NCI-H2227 (cell line): ENCODE results near the gene COPRS.
"Not testable (repeated sequence)": the region's sequence is repeated elsewhere in the genome, so short reads cannot be mapped to it uniquely, and the experiment has no call there.

Source experiments
- DNase-seq: peaks from one replicate; lab custom pipeline; 2025; ENCODE audit not compliant: unreplicated experiment; lab: John Stamatoyannopoulos, UW

The COPRS gene

GRCh38 chr17:31845291-31845690, 13.8 kb downstream of the COPRS start:
- DNase-seq: no peak

DNA sequence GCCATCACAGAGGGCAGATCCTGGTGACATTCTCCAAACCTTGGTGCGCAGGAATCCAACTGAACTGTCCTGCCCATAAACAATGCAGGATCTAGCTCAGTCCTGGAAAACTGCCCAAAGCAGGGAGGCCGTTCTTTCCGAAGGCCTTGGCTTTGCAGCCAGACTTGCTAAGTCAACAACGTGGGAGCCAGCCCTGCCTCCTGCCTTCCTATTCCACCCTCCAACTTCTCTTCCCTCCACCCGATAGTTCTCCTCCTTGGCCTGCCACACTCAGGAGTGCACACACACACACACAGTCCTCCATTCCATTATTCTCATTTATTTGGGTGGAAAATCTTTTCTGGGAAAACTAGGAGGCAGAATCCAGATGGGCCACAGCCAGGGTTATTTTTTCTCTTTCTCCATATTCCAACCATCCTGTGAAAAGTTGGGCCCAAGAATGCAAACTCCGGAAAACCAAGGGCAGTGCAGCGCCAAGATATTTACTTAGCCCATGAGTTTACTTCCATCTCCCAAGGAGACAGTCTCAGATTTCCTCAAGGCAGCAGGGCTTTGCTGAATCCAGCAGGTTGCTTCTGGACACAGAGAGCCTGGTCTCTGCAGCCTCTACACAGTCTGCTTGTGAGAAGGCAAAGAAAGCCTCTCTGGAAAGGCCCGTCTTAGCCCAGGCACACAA, 15.8 kb downstream of the COPRS start:
- DNase-seq: no peak

DNA sequence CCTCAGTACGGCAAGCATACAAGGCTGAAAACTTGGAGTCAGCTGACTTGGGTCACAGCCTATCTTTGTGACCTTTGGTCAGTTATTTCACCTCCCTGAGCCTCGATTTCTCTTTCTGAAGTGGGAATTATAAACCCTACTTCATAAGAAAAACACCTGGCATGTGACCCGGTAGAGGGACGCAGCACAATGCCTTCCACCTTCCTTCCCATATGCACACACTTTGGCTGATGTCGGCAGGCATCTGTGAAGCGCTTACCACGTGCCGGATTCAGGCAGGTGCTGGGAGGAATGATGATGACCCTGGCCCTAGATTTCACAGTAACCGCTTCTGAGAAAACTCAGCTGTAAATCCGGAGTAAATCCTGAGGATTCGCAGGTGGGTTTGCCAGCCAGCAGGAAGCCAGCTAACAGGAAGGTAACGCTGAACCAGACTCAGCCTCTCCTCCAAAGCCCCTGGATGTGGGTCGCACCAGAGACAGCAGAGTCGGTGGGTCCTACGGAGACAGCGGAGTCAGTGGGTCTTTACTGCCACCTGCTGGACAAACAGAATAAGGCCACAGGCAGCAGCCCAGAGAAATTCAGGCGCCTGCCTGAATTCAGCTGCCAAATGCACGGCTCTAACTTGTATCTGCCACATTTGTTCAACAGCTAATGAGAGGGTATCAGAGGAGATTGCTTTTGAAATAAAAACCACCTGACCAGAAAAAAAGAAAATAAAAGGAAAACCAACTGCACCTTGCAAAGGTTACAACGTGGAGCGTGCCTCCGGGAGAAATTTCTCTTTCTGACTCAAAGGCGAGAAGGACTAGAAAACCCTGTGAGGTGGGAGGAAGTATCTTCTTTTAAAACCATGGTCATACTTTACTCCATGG, 16.6 kb downstream of the COPRS start:
- DNase-seq: peak; percentile 76

GRCh38 chr17:31841850-31842194, 17.2 kb downstream of the COPRS start:
- DNase-seq: no peak

- DNase-seq: no peak
Measured at GRCh38 chr17:31838636-31839225, 20.3 kb downstream of the COPRS start.

GRCh38 chr17:31835984-31836383, 23.1 kb downstream of the COPRS start:
- no peak for DNase-seq

DNA sequence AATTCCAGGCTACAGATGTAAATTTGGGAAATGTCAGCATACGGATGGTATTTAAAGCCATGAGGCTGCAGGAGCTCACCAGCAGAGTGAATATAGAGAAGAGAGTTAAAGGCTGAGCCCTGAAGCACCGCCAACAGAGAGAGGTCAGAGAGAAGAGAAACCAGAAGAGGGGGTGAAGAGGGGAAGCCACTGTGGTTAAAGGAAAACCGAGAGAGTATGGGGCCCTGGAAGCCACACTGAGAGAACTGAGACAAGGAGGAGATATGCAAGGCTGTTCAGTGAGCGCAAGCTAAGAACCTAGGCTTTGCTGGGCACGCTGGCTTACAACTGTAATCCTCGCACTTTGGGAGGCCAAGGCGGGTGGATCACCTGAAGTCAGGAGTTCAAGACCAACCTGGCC, 24.6 kb downstream of the COPRS start:
- DNase-seq: no peak

DNA sequence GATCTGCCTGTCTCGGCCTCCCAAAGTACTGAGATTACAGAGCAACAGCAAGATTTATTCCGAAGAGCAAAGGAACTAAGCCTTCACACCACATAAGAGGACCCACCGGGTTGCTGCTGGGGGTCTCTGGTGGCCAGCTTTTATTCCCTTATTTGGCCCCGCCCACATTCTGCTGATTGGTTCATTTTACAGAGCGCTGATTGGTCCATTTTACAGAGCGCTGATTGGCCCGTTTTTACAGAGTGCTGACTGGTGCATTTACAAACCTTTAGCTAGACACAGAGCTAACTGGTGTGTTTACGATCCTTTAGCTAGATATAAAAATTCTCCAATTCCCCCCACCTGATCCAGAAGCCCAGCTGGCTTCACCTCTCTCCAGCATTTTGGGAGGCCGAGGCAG, 26.3 kb downstream of the COPRS start:
- DNase-seq: no peak

GRCh38 chr17:31830971-31831858, 27.8 kb downstream of the COPRS start:
- DNase-seq: no peak

DNA sequence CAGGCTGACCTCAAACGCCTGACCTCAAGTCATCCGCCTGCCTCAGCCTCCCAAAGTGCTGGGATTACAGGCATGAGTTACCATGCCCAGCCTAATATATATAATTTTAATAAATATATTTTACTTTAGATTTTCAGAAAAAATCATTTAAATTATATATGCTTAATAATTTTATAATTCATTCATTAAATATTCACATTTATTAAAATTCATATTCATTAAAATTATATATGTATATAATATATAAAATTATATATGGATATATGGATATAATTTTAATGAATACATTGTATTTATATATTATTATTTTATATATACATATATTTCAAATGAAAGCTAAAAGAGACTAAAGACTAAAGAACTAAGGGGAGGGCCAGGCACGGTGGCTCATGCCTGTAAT, 29.4 kb downstream of the COPRS start:
- DNase-seq: no peak

GRCh38 chr17:31828955-31829354, 30.1 kb downstream of the COPRS start:
- DNase-seq: not testable (repeated sequence)

DNA sequence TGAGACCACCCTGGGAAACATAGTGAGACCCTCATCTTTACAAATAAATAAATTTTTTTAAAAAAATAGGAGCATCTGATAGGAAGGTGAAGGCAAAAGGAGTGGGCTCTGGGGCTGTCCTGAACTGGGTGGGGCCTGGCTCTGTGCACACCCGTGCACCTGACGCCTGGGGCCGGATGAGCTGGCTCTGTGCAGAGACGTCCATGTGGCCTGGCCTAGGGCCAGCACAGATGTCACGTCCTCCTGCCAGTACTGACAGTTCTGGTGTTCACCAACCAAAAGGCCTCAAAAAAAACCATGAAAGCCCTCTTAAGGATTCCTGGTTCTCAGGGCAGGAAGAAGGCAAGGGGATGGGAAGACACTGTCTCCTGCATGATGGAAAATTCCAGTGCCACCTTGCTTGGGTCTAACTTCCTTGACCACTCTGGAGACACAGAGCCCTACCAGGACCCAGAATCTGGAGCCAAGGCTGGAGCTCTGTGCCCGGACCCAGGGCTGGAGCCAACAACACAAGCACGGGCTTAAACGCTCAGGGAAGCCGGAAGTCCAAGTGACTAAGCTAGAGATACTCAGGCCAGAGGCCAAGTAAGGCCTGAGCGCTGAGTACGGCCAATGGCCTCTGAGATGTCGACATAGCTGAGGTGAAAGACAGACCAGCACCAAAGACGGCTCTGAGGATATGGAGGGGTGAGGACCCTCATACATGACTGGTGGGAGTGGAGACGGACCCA, 32.9 kb downstream of the COPRS start:
- no peak for DNase-seq

- peak; percentile 32 for DNase-seq
Measured at GRCh38 chr17:31824766-31825360, 34.2 kb downstream of the COPRS start.

DNA sequence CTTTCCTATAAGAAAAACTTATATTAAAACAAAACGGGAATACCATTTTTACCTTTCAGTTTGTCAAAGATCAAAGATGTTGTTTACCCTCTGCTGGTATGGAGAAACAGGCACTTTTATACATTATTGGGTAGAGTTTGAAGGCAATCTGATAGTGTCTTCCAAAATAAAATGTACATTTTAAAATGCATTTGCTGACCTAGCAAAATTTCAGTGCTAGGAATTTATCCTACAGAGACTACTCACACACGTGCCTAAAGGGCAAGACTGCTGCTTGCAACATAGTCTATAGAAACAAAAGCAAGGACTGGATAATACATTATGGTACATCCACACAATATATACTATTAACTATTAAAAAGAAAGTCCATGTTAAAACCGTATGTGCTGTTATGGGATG, 36.0 kb downstream of the COPRS start:
- DNase-seq: no peak

GRCh38 chr17:31820691-31821435, 38.2 kb downstream of the COPRS start:
- DNase-seq: no peak

- no peak for DNase-seq
Measured at GRCh38 chr17:31819578-31819977, 39.5 kb downstream of the COPRS start.

- DNase-seq: not testable (repeated sequence)
Measured at GRCh38 chr17:31818863-31819262, 40.2 kb downstream of the COPRS start.

DNA sequence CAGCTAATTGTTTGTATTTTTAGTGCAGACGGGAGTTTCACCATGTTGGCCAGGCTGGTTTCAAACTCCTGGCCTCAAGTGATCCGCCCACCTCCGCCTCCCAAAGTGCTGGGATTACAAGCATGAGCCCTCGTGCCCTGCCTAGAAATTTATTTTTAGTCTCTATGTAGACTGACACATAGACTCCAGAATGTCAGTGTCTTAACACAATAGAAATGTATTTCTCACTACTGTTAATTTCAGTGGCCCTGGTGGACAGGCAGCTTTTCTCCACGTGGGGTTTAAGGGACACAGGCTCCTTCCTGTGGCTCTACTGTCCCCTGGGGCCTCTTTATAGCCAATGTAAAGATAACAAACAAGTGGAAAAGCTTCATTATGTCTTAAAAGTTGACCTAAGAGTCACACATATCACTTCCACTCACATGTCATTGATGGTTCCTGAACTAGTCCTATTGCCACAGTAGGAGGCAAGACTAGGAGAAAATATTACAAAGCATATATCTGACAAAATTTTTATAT, 43.8 kb downstream of the COPRS start:
- no peak for DNase-seq

DNA sequence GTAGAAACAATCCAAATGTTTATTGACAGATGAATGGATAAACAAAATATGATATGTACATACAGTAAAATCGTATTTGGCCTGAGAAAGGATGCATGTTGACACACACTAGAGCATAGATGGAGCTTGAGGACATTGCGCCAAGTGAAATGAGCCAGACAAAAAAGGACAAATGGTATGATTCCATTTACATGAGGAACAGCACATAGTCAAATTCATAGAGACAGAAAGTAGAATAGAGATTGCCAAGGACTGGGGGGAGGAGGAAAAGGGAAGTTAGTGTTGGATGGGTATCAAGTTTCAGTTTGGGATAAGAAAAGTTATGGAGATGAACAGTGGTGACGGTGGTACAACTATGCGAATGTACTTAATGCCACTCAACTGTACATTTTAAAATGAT, 47.9 kb downstream of the COPRS start:
- no peak for DNase-seq
